SK-N-DZ (cell line): ENCODE data around the gene TRPC4.
"Not testable (repeated sequence)": the region's sequence is repeated elsewhere in the genome, so short reads cannot be mapped to it uniquely, and the experiment has no call there.

Source experiments
- DNase-seq: peaks from one replicate; pipeline ENCODE4 v3.0.0-alpha.2; 2015; ENCODE audit warnings: low spot score
- small RNA-seq, 2 experiments: library from RNA; depleted of rRNA; stranded (forward); fragments of <200 nt; gene quantifications; one replicate each; pipeline ENCODE3, GENCODE V24; 2014

The TRPC4 gene

GRCh38 chr13:37602733-37603381 is 266.7 kb downstream of the TRPC4 start:
- no peak for DNase-seq

- DNase-seq = no peak
These were observed 267.7 kb downstream of the TRPC4 start for GRCh38 chr13:37601648-37602440.

- DNase-seq = no peak
These were observed 270.1 kb downstream of the TRPC4 start for GRCh38 chr13:37599519-37599918.

GRCh38 chr13:37598597-37598996 is 271.0 kb downstream of the TRPC4 start, which contains the start of gene POSTN:
Gene POSTN, minus strand, starts transcription at chr13:37598768. Its CDS starts 42 bp downstream, at chr13:37598726.
- no peak for DNase-seq

- no peak for DNase-seq
These were observed 272.0 kb downstream of the TRPC4 start for GRCh38 chr13:37597477-37598025.

GRCh38 chr13:37596805-37597204 is 272.8 kb downstream of the TRPC4 start:
- DNase-seq = no peak

GRCh38 chr13:37595162-37595561 is 274.4 kb downstream of the TRPC4 start:
- no peak for DNase-seq

- no peak for DNase-seq
These were observed 275.0 kb downstream of the TRPC4 start for GRCh38 chr13:37594550-37594949.

GRCh38 chr13:37589381-37589780 is 280.2 kb downstream of the TRPC4 start:
- DNase-seq = not testable (repeated sequence)

GRCh38 chr13:37587236-37587635 is 282.3 kb downstream of the TRPC4 start:
- DNase-seq = no peak

Small RNA genes within 50 kb of the gene (small RNA-seq; reads per million reads assigned to genes)
- gene RNA5SP26 = 0 reads per million in 2 experiments
